Body of pancreas (tissue), 4 donors: ENCODE results near the gene NTPCR. TPM values are rescaled to one million over a fixed set of nuclear protein-coding genes. Genes with fewer than 3 reads are reported as not detected.

Source experiments
- ATAC-seq: fragments of 150-250 bp; one replicate; pipeline ENCODE4 v1.9.1; 2016
- DNase-seq, 4 donors: peaks; one replicate each; pipeline ENCODE4 v3.0.0-alpha.2; 2019
- H3K27ac ChIP-seq, 4 donors: fragments of 200-600 bp; sonication (generic); 1 replicate in 3 of 4; 2 replicates in 1 of 4; pipeline versions ENCODE4 v1.5.1 to v1.6.1; 2016 to 2019; ENCODE audit warnings: mild to moderate bottlenecking in 1 of 4, mixed read lengths in 1 of 4, moderate library complexity in 1 of 4
- H3K27me3 ChIP-seq, 2 donors: fragments of 200-600 bp; sonication (generic); one replicate each; pipeline ENCODE4 v1.6.0; 2016; ENCODE audit warnings: mild to moderate bottlenecking in 1 of 2
- H3K36me3 ChIP-seq, 2 donors: fragments of 200-600 bp; sonication (generic); replicated peaks in 1 of 2; 2 replicates each; pipeline ENCODE4 v1.5.1; 2016; ENCODE audit warnings: low read depth in 2 of 2; ENCODE audit not compliant: insufficient read depth in 1 of 2
- H3K4me1 ChIP-seq: fragments of 200-600 bp; sonication (generic); one replicate; pipeline ENCODE4 v1.6.0; 2016
- H3K4me3 ChIP-seq, 2 donors: fragments of 200-600 bp; sonication (generic); 1 replicate in 1 of 2; 2 replicates in 1 of 2; pipeline ENCODE4 v1.5.1; 2016 to 2019
- H3K9me3 ChIP-seq, 3 donors: fragments of 200-600 bp; sonication (generic); 1 replicate in 2 of 3; 2 replicates in 1 of 3; pipeline ENCODE4 v1.5.1; 2016
- CTCF ChIP-seq, 7 experiments: fragments of 450-650 bp in 4 of 7; fragments of 200-600 bp in 3 of 7; sonication (generic) in 3 of 7; IDR thresholded peaks; one replicate each; pipeline ENCODE4 v1.5.1; 2016 to 2019; ENCODE audit warnings: antibody characterized with exemption in 7 of 7
- POLR2A ChIP-seq, 3 donors: fragments of 450-650 bp; IDR thresholded peaks; one replicate each; pipeline ENCODE4 v1.6.1; 2016; ENCODE audit warnings: antibody characterized with exemption in 3 of 3, mild to moderate bottlenecking in 2 of 3
- WGBS, 2 donors: methylation state at CpG; one replicate each; pipeline ENCODE4 v1.1.5; 2017; 5-methylcytosine and 5-hydroxymethylcytosine counted together
- intact Hi-C: fragments of 100-400 bp; cut with DNase I; formaldehyde crosslinking; loops from one replicate; pipeline ENCODE4 v1.15.1; 2023
- total RNA-seq, 2 donors: library from RNA; depleted of rRNA; stranded (reverse); fragments of >200 nt; gene quantifications; one replicate each; pipeline ENCODE4 v1.1.0, GENCODE V29; 2016

NTPCR gene
- total RNA-seq, 2 donors from 2014 or later = 8.2 to 14.3 TPM

DNA sequence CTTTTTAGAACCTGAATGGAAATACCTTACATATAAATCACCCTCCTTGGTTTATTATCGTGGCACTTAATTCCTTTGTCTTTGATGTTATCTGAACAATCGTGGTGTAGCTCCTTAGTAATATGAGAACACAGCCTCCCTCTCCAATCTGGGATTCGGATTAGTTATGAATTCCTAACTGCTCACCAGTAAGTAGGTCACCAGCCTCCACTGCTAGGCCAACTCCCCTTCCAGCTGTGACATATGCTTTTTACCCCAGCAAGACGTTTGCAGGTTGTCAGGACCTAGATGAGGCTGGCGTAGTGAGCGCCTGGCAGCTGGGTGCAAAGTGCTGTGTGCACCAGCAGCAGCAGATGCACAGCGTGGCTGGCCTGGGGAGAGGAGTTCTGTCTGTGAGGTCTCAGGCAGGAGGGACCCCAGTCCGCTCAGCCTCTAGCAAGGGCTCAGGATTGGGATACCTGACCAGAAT, 38.2 kb downstream of the NTPCR start:
- WGBS, 2 donors = 68 to 73% methylated on average over 7 to 8 of the region's 8 CpGs
- no peak overlapping the region for H3K4me3 ChIP-seq
- no peaks in the 10 kb centered on the region for H3K4me1 ChIP-seq
- TF ChIP-seq POLR2A (IDR thresholded peaks at IDR 0.05) = no peak
- TF ChIP-seq CTCF (IDR thresholded peaks at IDR 0.05) = no peak
- H3K36me3 ChIP-seq = no peaks in the 10 kb centered on the region
- H3K27me3 ChIP-seq = no peaks in the 10 kb centered on the region
- DNase-seq = no peak
- H3K9me3 ChIP-seq = no peaks in the 10 kb centered on the region
- ATAC-seq = no peak
- no peak overlapping the region for H3K27ac ChIP-seq
- intact Hi-C loops = no loop called here

GRCh38 chr1:232990176-232991128, 40.0 kb downstream of the NTPCR start:
- intact Hi-C loops = no loop called here
- Histone ChIP-seq H3K27me3 (no peaks in the 10 kb centered on the region), H3K9me3 (no peaks in the 10 kb centered on the region), H3K36me3 (no peaks in the 10 kb centered on the region), H3K27ac (no peak overlapping the region), H3K4me1 (peaks cover 7% of the 10 kb centered on the region), H3K4me3 (no peak overlapping the region)
- DNase-seq (no peak), ATAC-seq (no peak)
- no peak for TF ChIP-seq POLR2A (IDR thresholded peaks at IDR 0.05)
- no peak for TF ChIP-seq CTCF (IDR thresholded peaks at IDR 0.05)
- 91 to 94% methylated on average over 7 to 20 of the region's 20 CpGs for WGBS, 2 donors

GRCh38 chr1:232991238-232991637, 40.8 kb downstream of the NTPCR start:
- peaks cover 15% of the 10 kb centered on the region for H3K4me1 ChIP-seq
- intact Hi-C loops = no loop called here
- no peaks in the 10 kb centered on the region for H3K36me3 ChIP-seq
- no peak for TF ChIP-seq CTCF (IDR thresholded peaks at IDR 0.05)
- no peak for TF ChIP-seq POLR2A (IDR thresholded peaks at IDR 0.05)
- DNase-seq (no peak), ATAC-seq (no peak)
- H3K27ac ChIP-seq = no peak overlapping the region
- 86 to 87% methylated on average over 7 of the region's 7 CpGs for WGBS, 2 donors
- H3K9me3 ChIP-seq = no peaks in the 10 kb centered on the region
- H3K4me3 ChIP-seq = no peak overlapping the region
- H3K27me3 ChIP-seq = no peaks in the 10 kb centered on the region

DNA sequence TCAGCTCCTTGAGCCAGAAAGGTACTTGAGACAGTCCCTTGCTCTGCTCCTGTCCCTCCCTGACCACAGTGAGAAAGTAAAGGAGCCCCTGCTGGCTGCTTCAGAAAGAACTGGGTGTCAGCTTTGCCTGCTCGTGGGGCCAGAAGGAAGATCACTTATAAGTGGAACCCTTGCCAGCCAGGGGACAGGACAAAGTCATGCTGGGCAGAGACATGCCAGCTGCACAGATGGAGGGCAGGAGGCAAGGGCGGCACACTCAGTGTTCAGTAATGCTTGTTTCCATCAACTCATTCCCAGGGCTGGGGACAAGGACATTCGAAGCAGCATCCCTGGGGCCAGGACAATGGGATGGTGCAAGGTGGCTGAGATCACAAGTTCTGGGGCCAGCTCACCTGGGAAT, 41.8 kb downstream of the NTPCR start:
- no peak for DNase-seq
- intact Hi-C loops = no loop called here
- no peaks in the 10 kb centered on the region for H3K9me3 ChIP-seq
- H3K27me3 ChIP-seq = no peaks in the 10 kb centered on the region
- ATAC-seq = no peak
- no peaks in the 10 kb centered on the region for H3K36me3 ChIP-seq
- 84 to 86% methylated on average over 3 of the region's 3 CpGs for WGBS, 2 donors
- peaks cover 22% of the 10 kb centered on the region for H3K4me1 ChIP-seq
- H3K27ac ChIP-seq = no peak overlapping the region
- TF ChIP-seq POLR2A (IDR thresholded peaks at IDR 0.05) (no peak), CTCF (IDR thresholded peaks at IDR 0.05) (no peak)
- H3K4me3 ChIP-seq = no peak overlapping the region
